GM19035 (cell line): ENCODE data around the gene CDC42BPB.

Source experiments
- ATAC-seq: cut with Tn5 transposase; IDR thresholded peaks from one replicate; pipeline ENCODE4 v1.9.1; 2021; ENCODE audit not compliant: unreplicated experiment

Gene CDC42BPB

DNA sequence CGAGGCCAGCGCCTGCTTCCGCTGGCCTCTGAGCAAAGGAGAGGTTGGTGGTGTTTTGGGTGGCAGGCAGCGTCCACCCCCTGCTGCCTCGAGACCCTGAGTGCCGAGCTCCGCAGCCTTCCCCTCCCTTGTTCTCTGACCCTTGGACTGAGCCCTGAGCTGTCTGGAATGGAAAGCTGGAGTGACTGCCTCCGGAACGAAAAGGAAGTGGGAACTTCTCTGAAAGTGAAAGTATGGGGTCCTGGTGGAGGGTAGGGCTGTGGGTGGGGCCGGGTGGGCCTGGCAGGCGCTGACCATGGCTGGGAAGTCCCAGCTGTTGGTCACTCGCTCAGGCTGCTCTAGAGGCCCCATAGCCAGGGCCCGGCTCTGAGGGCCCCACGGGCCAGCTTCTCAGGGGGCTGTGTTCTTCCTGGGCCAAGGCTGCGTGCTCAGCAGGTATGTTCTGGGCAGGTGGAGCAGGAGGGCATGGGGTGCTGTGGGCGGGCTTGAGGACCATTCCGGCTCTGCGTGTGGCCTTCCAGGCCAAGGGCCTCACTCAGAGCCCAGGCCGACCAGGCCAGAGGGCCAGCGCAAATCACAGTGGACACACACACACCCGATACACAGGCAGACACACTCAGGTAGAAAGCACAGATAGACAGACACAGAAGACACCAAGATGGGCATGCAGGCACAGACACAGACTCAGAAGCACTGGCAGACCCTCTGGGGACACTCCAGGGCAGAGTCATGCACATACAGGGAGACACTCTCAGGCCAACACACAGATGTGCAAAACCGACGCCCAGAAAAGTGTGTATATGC, 37.3 kb upstream of the CDC42BPB start, which contains the start of gene EXOC3L4:
Gene EXOC3L4 (plus strand): TSS at position 320 of the 804 bp plus-strand sequence. CDS start 5,495 bp downstream, outside the sequence.
- no peak for ATAC-seq

DNA sequence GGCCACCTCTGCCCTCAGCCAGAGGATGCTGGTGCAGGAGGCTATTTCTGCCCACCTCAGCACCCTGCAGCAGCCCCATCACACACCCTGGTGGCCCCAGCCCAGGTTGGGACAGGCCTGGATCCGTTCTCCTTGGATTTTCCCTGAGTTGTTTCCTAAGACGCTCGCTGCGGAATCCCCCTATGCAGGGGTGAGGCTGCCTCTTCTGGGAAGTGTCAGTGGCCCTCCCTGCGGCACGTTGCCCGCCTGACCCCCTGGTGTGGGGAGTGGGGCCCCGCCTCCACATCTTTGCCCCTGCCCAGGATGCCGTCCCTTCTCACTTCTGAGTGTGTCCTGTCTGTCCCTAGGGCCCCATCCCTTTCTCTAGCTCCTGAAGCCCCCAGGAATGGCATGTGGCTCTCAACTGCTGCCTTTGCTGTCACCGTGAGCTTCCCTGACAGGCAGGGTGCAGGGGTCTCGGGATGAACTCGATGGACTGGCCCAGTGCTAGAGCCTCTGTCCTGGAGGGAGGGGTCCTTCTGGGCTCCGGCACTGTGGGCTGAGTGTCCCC, 36.6 kb upstream of the CDC42BPB start:
- ATAC-seq: no peak

DNA sequence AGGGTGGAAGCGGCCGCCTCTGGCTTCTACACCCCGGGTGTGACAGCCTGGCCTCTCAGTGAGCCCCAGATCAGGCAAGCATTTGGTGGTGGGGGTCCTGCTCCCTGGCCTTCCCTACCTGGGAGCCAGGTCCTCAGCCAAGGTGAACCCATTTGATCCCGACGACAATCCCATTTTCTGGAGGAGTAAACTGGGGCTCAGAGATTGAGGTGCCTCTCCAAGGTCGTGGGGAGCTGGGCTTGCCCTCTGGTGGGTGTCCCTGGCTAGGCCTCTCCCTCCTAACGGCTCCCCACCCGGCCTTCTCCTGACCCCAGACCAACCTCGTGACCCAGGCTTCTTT, 34.5 kb upstream of the CDC42BPB start:
- no peak for ATAC-seq

DNA sequence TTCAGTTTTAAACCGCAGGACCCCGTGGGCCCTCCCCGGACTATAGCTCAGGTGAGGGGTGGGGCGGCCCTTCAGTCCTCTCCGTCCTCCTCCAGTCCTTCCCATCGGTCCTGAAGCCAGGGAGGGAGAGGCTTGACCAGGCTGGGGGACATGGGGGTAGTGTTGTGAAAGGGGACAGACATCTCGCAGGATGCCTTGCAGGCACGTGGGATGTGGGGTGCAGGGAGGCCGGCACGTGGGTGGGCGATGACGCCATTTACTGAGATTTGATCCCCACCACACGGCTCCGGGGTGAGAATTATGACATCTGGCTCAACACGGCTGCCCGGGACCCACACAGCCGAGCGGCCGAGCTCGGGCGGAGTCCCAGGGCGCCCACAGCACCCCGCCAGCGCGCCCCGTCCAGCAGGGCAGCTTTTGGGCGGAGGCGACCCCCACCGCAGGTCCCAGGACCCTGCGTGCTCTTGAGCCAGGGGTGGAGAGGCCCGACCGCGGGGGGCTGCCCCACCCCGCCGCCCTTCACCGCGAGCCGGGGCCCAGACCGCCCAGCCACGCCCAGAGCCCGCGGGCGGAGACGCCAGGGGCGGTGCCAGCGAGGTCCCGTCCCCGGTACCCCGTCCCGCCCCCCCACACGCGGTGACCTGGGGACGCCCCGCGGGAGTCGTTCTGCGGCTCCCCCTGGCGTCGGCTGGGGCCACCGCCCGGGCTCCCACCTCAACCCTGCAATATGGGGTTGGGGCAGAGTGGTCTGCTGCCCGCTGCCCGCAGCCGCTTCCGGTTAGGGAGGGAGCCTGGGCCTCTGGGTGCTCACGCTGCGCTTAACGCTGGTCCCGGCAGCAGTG, 33.9 kb upstream of the CDC42BPB start:
- peak; percentile 65 for ATAC-seq

DNA sequence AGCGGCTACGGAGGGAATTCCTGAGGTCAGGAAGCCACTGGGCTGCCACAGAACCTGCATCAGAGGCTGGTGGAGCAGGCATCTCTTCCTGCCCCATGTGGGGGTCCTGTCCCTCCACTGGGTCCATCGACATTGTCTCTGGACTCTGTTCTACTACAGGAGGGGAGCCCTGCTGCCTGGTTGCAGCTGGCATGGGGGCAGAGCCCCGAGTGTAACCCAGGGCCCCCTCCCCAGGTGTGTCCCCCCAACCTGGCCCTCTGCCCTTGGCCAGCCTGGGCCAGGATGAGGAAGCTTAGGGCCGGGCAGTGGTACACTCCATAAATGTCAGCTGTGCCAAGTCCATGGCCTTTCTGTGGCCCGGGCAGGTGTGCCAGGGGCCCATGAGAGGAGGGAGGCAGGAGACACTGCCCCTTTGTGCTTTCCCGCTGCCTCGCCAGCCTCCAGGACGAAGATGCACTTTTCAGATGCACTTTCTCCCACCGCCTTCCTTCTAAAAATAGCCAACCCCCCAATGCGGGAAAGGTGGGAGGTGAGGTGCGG, 33.2 kb upstream of the CDC42BPB start:
- ATAC-seq: no peak

DNA sequence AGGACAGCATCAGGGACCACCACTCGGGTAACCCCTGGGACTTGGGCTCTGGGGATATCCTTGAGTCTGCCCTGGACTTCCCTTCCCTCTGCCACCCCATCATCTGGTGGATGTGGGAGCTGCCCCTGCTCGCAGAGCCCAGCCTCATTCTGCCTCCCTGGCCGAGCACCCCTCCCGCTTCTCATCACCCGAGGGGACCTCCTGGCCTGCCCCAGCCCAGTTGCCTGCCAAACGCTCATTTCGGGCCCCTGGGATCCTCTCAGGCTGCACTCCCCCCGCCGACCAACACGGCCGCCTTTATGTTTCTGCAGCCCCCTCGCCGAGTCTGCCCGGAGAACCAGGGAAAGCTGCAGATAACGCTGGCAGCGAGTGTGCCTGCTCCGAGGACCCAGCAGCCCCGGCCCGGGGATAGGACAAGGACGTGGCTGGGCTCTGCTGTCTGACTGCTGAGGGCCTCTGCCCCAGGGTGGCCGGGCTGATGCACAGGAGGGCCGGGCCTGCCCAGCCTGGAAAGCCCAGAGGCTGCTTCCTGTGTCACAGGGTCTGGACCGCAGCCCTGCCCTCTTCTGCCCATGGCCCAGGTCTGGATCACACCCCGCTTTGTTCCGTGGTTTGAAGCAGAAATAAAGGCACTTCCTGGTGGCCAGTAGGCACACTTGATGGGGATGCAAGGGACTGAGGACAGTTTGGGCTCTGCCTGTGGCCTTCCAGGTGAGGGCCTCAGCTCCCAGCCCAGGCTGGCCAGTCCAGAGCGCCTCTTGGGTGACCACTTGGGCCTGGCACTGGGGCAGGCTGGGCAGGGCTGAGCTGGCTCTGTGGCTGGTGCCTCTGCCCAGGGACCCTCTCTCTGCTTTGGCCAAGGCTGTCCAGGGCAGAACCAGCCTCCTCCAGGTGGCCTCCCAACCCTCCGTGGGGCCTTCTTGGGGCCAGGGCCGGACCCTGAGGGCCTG, 32.3 kb upstream of the CDC42BPB start:
- ATAC-seq: no peak

DNA sequence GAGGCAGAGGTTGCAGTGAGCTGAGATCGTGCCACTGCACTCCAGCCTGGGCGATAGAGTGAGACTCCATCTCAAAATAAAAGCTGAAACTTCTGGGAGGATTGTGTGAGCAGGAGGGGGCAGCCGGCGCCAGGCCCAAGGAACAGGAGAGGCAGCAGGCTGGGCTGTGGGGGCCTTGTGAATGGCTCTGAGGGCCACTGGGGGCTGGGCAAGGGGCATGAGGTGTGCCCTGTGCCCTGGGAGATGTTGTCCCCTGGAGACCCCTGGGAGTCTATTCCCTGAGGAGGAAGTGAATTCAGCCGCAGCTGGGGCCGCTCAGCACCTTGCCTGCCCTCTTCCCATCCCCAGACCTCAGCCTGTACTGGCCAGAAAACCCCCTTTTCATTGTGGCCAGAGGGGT, 31.6 kb upstream of the CDC42BPB start:
- ATAC-seq: no peak

DNA sequence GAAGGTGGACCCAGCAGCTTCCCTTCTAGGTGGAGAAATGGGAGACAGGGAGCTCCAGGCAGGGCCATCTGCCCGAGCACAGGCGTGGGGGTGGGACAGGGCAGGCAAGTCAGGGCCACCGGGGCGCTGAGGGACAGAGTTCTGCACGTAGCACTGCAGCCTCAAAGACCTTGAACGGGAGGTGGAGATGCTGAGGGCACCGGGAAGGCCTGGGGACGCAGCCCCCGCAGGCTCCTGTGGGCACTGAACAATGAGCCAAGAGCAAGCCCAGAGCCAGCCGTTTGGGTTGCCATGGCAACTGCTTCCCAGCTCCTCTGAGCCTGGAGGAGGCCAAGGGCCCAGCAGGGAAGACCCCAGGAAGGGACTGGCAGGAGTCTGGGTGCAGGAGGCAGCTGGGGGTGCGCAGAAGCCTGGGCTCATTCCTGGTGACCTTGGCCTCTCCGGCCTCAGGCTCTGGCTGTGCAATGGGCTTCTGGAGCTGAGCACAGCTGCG, 30.0 kb upstream of the CDC42BPB start:
- no peak for ATAC-seq

DNA sequence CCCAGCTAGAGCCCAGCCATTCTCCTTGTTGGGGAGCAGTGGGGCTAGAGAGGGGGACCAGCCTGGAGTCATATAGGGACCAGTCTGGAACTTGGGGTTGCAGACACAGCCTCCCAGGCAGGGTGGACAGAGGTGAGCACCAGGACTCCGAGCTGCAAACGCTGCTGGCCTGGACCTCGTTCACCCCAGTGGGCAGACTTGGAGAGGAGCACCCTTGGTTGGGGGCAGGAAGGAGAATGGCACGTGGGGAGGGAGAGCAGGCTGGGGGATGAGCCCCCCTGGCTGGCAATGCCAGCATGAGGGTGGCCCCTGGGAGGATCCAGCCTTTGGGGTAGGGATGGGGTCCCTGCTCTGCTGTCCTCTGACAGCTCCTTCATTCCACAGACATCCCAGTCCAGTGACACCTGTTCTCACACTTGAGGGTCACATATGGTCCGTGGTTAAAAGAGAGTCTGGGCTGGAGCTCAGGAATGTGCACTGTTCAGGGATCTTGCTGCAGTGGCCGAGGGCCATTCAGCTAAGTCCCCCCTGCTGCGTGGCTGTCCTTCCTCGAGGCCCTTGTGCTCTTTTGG, 29.5 kb upstream of the CDC42BPB start:
- no peak for ATAC-seq

DNA sequence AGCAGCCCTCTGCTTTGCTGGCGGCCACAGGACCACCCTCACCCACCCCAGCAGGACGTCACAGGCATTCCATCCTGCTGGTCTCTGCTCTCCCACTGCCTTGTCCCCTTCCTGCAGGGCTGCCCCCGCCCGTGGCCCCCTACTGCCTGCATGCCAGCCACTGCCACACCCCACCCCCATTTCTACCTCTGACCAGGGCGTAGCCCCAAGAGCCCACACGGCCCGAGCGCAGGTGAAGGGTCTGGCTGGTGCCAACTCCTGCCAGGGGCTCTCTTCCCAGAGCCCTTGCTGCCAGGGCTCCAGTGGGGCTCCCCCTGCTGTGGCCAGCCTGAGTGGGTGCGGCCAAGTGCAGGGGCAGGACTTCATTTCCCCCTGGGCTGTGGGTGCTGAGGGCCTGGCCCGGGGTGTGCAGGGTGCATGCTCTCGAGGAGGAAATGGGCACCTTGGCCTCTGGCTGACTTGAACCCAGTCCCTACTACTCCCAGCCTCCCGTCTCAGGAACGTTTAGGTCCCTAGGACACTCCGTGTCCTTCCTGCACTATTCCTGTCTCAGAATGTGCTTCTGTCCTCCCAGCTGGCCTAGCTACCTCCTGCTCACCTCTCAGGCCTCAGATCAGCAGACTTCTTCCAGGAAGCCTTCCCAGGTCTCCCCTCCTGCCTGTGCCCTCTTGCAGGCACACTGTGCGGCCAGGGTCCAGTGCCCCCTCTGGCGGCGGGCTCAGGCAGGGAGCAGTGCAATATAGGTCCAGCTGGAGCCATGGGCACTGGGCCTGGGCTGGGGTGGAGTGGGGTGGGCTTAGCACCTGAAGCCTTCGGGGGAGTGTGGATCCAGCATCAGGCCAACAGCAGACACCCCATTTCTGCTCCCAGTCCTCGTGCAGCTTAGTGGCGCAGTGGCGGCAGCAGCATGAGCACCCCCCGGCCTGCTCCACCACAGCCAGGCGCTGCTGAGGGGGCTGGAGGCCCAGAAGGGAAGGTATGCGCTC, 28.1 kb upstream of the CDC42BPB start:
- ATAC-seq: no peak

DNA sequence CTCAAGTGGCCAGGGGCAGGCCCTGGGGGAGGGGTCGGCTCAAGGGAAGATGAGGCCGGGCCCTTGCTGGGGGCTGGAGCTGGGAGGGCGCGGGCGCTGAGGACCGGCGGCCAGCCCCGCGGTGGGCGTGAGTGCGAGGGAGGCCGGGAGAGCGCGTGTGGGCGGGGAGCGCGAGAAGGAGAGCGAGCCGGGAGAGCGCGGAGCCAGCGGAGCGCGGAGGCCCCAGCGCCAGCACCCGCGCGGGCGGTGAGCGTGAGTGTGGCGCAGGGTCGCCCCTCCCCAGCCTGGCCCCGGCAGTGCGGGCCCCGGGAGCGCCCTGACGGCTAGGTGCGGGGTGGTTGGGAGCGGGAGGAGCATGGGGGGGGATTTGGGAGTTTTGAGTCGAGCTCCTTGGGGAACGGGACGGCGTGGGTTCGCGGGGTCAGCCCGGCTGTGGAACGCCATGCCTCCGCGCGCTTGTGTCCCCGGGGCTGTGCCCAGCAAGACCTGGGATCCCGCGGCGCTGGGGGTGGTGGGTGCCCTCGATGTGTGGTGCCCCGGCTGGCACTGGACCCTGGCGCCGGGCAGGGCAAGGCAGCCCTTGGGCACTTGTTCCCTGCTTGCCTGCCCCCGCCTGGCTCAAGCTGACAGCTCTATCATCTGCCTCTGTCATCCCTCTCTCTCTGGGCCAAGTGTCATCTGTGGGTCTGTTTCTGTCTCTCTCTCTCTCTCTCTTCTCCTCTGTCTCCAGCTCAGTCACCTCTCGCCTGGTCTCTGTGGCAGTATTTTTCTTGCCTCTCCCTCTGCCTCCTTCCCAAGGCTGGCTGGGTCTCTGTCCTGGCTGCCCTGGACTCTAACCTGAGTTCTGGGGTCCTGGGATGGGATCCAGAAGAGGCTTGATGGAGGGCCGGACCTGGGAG, 26.9 kb upstream of the CDC42BPB start, which contains the start of gene LBHD2:
Gene LBHD2 (plus strand): TSS at position 190 of the 899 bp plus-strand sequence. CDS start 1,803 bp downstream, outside the sequence.
- no peak for ATAC-seq

DNA sequence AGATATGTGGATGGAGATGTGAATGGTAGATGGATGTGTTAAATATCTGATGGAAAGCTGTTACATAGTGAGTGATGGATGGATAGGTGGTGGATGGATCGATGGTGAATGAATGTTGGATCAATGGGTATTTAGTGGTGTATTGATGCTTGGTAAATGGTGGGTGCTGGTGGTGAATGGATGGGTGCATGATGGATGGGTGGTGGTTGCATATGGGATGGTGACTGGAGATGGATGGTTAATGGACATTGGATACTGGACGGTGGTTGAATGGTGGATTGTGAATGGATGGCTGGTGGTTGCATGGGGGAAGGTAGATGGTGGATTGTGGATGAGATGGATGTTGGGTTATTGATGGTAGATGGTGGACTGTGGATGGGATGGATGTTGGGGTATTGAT, 24.6 kb upstream of the CDC42BPB start:
- no peak for ATAC-seq

DNA sequence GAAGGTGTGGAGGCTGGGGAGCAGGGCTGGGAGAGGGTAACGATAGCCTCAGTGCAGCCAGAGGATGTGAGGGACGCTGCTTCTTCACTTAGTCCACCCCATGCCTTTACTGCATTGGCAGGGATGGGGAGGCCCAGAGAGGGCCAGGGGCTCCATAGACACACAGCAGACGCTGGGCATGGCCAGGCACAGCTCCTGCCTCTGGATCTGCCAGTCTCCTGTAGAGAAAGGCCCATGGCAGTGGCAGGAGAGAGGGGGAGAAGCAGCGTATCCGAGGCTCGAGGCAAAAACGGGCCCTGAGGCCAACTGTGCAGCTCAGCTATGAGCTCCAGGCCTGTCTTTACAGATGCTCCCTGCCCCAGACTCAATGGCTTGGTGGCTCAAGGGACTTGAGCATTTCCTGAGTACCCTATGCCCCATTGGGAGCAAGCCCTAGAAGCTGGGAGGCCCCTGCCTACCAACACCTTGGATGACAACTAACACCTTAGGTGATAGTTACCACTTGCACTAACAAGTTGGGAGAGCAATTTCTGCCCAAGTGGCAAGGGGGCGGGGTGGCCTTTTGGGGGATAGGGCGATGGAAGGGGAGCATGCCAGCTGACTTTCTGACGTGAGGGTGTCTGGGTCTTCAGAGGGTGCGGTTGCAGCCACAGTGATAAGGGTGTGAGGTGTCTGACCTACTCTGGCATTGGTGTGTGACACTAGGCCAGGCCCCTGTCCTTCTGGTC, 21.7 kb upstream of the CDC42BPB start:
- no peak for ATAC-seq

DNA sequence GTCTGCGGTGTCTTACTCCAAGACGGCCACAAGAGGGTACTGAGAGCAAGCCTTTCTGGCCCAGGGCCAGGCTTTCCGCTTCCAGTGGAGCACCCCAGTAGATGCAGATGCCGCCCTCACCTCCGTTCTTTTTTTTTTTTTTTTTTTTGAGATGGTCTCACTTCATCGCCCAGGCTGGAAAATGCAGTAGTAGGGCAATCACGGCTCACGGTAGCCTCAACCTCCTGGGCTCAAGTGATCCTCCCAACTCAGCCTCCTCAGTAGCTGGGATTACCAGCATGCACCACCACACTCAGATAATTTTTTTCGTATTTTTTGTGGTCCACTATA, 21.0 kb upstream of the CDC42BPB start:
- no peak for ATAC-seq

DNA sequence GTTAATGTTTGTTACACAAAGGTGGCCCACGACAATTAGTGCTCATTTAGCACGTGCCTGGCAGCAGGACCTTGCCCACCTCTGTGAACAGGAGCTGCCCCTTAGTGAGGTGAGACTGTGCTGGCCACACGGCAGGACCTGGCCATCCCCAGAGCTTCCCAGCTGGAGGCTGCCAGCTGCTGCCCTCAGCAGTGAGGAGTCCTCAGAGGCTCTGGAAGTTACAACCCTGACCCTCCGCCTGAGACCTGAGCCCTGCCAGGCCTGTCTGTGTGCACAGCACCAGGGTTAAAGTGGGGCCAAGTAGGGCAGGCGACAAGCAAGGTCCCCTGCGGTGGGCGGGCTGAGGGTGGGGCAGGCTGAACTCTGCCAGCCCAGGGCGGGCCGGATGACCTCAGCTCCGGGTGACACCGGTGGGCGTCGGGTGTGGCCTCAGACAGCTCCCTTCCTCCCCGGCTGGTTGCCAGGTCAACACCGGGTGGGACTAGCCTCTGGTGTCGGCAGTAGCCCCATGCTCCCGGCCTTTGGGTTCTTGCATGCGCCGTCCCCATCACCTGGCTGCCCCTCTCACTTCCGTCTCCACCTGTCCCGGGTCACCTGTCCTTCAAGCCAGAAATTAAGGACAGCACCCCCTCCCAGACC, 17.5 kb upstream of the CDC42BPB start:
- peak; percentile 7 for ATAC-seq

DNA sequence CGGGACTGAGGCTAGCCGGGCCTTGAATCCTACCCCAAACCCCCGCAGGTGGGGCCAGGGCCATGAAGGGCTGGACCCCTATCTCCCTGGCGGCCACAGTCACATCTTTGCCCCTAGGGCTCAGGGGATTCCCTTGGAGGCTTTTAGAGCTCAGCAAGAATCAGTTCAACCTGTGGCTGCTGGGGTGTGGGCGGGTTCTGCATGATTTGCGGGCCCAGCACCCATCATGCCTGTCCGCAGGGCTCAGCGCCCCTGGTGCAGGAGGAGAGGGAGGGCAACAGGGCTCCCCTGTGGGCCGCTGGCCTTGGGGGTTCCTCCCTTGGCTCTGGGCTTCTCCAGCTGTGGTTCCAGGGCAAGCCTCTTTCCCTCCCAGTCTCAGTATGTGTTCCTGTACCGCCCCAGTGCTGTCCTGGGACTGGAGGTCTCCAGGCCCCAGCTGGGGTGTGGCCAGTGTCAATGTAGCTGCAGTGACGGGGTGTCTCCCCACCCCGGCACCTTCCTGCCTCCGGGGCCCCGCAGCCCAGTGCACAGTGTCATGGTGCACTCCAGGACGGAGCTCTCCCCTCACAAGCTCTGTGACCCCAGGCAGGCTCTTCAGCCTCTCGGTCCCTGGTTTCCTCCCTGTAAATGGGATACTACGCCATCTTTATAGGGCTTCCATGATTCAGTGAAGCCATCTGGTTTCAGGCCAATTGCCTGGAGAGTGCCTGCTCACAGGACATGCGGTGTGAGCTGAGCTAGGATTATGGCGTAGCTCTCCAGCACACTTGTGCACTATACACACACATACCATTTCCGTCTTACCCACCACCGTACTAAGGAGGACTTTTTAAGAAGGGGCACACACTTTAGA, 16.8 kb upstream of the CDC42BPB start:
- no peak for ATAC-seq
